HG03103 (cell line): ENCODE measurements around the gene HOATZ.

Experiments used
- ATAC-seq: cut with Tn5 transposase; IDR thresholded peaks from one replicate; pipeline ENCODE4 v1.9.1; 2021; ENCODE audit warnings: low read depth; ENCODE audit not compliant: unreplicated experiment

HOATZ gene

GRCh38 chr11:111514216-111515031, at the start of gene HOATZ:
HOATZ (plus strand) TSS chr11:111514778; CDS start chr11:111514785, 7 bp downstream.
- ATAC-seq = no peak

GRCh38 chr11:111465400-111465799, 49.2 kb upstream of the HOATZ start:
- ATAC-seq = no peak

GRCh38 chr11:111466615-111467014, 48.0 kb upstream of the HOATZ start:
- no peak for ATAC-seq

GRCh38 chr11:111469200-111469599, 45.4 kb upstream of the HOATZ start:
- no peak for ATAC-seq

- no peak for ATAC-seq
Observed at GRCh38 chr11:111472228-111472627, 42.4 kb upstream of the HOATZ start.

GRCh38 chr11:111474432-111474831, 40.1 kb upstream of the HOATZ start:
- no peak for ATAC-seq

- ATAC-seq = no peak
Observed at GRCh38 chr11:111476366-111476765, 38.2 kb upstream of the HOATZ start.

GRCh38 chr11:111476956-111477355, 37.6 kb upstream of the HOATZ start:
- no peak for ATAC-seq

- no peak for ATAC-seq
Observed at GRCh38 chr11:111477898-111478297, 36.7 kb upstream of the HOATZ start.

GRCh38 chr11:111479666-111480065, 34.9 kb upstream of the HOATZ start:
- ATAC-seq = no peak

- no peak for ATAC-seq
Observed at GRCh38 chr11:111483431-111483830, 31.1 kb upstream of the HOATZ start.

GRCh38 chr11:111490496-111490895, 24.1 kb upstream of the HOATZ start:
- no peak for ATAC-seq

- no peak for ATAC-seq
Observed at GRCh38 chr11:111494040-111494439, 20.5 kb upstream of the HOATZ start.

GRCh38 chr11:111499483-111499882, 15.1 kb upstream of the HOATZ start:
- no peak for ATAC-seq

GRCh38 chr11:111500481-111500880, 14.1 kb upstream of the HOATZ start:
- no peak for ATAC-seq

GRCh38 chr11:111502611-111503010, 12.0 kb upstream of the HOATZ start:
- ATAC-seq = no peak

GRCh38 chr11:111510311-111510710, 4.3 kb upstream of the HOATZ start:
- no peak for ATAC-seq

- no peak for ATAC-seq
Observed at GRCh38 chr11:111512296-111513239, 2.0 kb upstream of the HOATZ start, which contains the start of gene BTG4. BTG4 (minus strand) TSS chr11:111512386; CDS start chr11:111498776, 13,610 bp downstream.

GRCh38 chr11:111513240-111513605, 1.4 kb upstream of the HOATZ start:
- ATAC-seq = no peak

GRCh38 chr11:111515591-111515990, 1.0 kb downstream of the HOATZ start:
- ATAC-seq = no peak

- no peak for ATAC-seq
Observed at GRCh38 chr11:111518668-111519067, 4.1 kb downstream of the HOATZ start.
